Dermis blood vessel endothelial cell (primary cell): ENCODE data around the gene C1orf122. TPM values are rescaled to one million over a fixed set of nuclear protein-coding genes. Genes with fewer than 3 reads are reported as not detected.

Experiments used
- DNase-seq: peaks from one replicate; pipeline ENCODE4 v3.0.0; 2010
- total RNA-seq: library from RNA; depleted of rRNA; stranded (reverse); fragments of >200 nt; gene quantifications from 2 replicates; pipeline ENCODE4 v1.2.3, GENCODE V29; 2014

The C1orf122 gene
- total RNA-seq, 1 donor from 2014 or later = 23.0 TPM

GRCh38 chr1:37802439-37802838 is 5.2 kb upstream of the C1orf122 start:
- no peak for DNase-seq

GRCh38 chr1:37807220-37807554 is 403 bp upstream of the C1orf122 start:
- DNase-seq = no peak

GRCh38 chr1:37808369-37809319 is 1.1 kb downstream of the C1orf122 start:
- DNase-seq = peak; percentile 80

GRCh38 chr1:37809942-37810341 is 2.4 kb downstream of the C1orf122 start:
- no peak for DNase-seq

- DNase-seq = peak; percentile 88
Measured at GRCh38 chr1:37811027-37811655, 3.6 kb downstream of the C1orf122 start.

GRCh38 chr1:37813529-37814145 is 6.0 kb downstream of the C1orf122 start:
- DNase-seq = no peak

- DNase-seq = no peak
Measured at GRCh38 chr1:37814252-37814651, 6.7 kb downstream of the C1orf122 start.

GRCh38 chr1:37817481-37817880 is 9.9 kb downstream of the C1orf122 start:
- no peak for DNase-seq

GRCh38 chr1:37821481-37821880 is 13.9 kb downstream of the C1orf122 start:
- no peak for DNase-seq

- DNase-seq = peak; percentile 16
Measured at GRCh38 chr1:37822906-37823815, 15.6 kb downstream of the C1orf122 start.

- DNase-seq = no peak
Measured at GRCh38 chr1:37824001-37824400, 16.4 kb downstream of the C1orf122 start.

GRCh38 chr1:37825506-37825905 is 17.9 kb downstream of the C1orf122 start:
- DNase-seq = peak; percentile 41

GRCh38 chr1:37828410-37829074 is 21.0 kb downstream of the C1orf122 start:
- DNase-seq = no peak

GRCh38 chr1:37831109-37831508 is 23.5 kb downstream of the C1orf122 start:
- DNase-seq = no peak

- DNase-seq = no peak
Measured at GRCh38 chr1:37831809-37832208, 24.2 kb downstream of the C1orf122 start.

GRCh38 chr1:37836788-37837187 is 29.2 kb downstream of the C1orf122 start:
- DNase-seq = no peak

GRCh38 chr1:37839676-37840075 is 32.1 kb downstream of the C1orf122 start:
- no peak for DNase-seq

GRCh38 chr1:37840711-37841110 is 33.1 kb downstream of the C1orf122 start:
- DNase-seq = no peak

- no peak for DNase-seq
Measured at GRCh38 chr1:37841652-37842051, 34.1 kb downstream of the C1orf122 start.

- DNase-seq = no peak
Measured at GRCh38 chr1:37844536-37844935, 36.9 kb downstream of the C1orf122 start.

- no peak for DNase-seq
Measured at GRCh38 chr1:37845049-37845646, 37.6 kb downstream of the C1orf122 start.

- no peak for DNase-seq
Measured at GRCh38 chr1:37845786-37846185, 38.2 kb downstream of the C1orf122 start.
